HepG2 (cell line): ENCODE measurements around the gene RAD1. TPM values are rescaled to one million over a fixed set of nuclear protein-coding genes. Genes with fewer than 3 reads are reported as not detected.

Source experiments
- ATAC-seq: fragments of 200-7000 bp; cut with Tn5 transposase; 3 replicates; pipeline ENCODE4 v1.9.1; 2020; ENCODE audit warnings: mild to moderate bottlenecking, moderate library complexity
- BruUV-seq: library from RNA; stranded (reverse); fragments of 400-500 nt; replicated peaks from 2 replicates; lab custom pipeline; 2021; lab: Mats Ljungman, UMichigan
- CTCF ChIA-PET: fragments of 300-600 bp; formaldehyde crosslinking; extraction: SDS; loops from one replicate; lab custom pipeline; 2021; ENCODE audit warnings: low total read pairs, inconsistent platforms, low intra/inter-chr PET ratio; lab: Yijun Ruan, JAX
- POLR2A ChIA-PET: fragments of 350-600 bp; sonication (Branson Sonifier 250); formaldehyde crosslinking; loops from one replicate; lab custom pipeline; 2020; ENCODE audit warnings: antibody characterized with exemption, inconsistent platforms; lab: Yijun Ruan, JAX
- DNase-seq: peaks from one replicate; pipeline ENCODE4 v3.0.0-alpha.2; 2015; ENCODE audit warnings: low spot score
- FAIRE-seq: peaks from 3 replicates; lab custom pipeline; 2011; peaks lifted over from hg19 to GRCh38; lab: Jason Lieb, UNC
- H2AFZ ChIP-seq: one replicate; pipeline ENCODE4 v1.6.1; 2011; ENCODE audit warnings: low read length, inconsistent platforms
- H3K27ac ChIP-seq: fragments of 300-600 bp; 3 replicates; pipeline ENCODE4 v1.8.0; 2011; ENCODE audit warnings: mixed run types, mild to moderate bottlenecking, mixed read lengths, low read length, inconsistent platforms; ENCODE audit not compliant: insufficient read depth; ENCODE audit errors: extremely low read length
- H3K27me3 ChIP-seq, 2 experiments: fragments of 200-600 bp in 1 of 2; 2 replicates in 1 of 2; 3 replicates in 1 of 2; pipeline versions ENCODE4 v1.6.0 to v1.8.0; 2011; ENCODE audit warnings: low read length in 2 of 2, mild to moderate bottlenecking in 2 of 2, moderate library complexity in 2 of 2, inconsistent platforms in 1 of 2; ENCODE audit not compliant: insufficient read depth in 2 of 2, control insufficient read depth in 1 of 2
- H3K36me3 ChIP-seq, 2 experiments: fragments of 200-600 bp in 1 of 2; replicated peaks in 1 of 2; 2 replicates in 1 of 2; 3 replicates in 1 of 2; pipeline versions ENCODE4 v1.5.1 to v1.8.0; 2011; ENCODE audit warnings: low read length in 2 of 2, inconsistent platforms in 1 of 2; ENCODE audit not compliant: insufficient read depth in 2 of 2, control insufficient read depth in 1 of 2
- H3K4me1 ChIP-seq: 2 replicates; pipeline ENCODE4 v1.5.1; 2012; ENCODE audit warnings: low read length, inconsistent platforms; ENCODE audit not compliant: insufficient read depth
- H3K4me2 ChIP-seq: 2 replicates; pipeline ENCODE4 v1.6.0; 2011; ENCODE audit warnings: low read depth, low read length, inconsistent platforms
- H3K4me3 ChIP-seq, 3 experiments: fragments of 200-600 bp in 1 of 3; sonication (generic), shearing (Covaris generic) in 1 of 3; replicated peaks in 1 of 3; 2 replicates each; pipeline ENCODE4 v1.5.1; 2011 to 2016; ENCODE audit warnings: low read length in 3 of 3, inconsistent platforms in 2 of 3, low read depth in 2 of 3, mild to moderate bottlenecking in 2 of 3, control low read depth in 1 of 3, mixed read lengths in 1 of 3; ENCODE audit not compliant: insufficient read depth in 1 of 3
- H3K79me2 ChIP-seq: one replicate; pipeline ENCODE4 v1.6.1; 2011; ENCODE audit warnings: low read length, inconsistent platforms; ENCODE audit not compliant: insufficient read depth
- H3K9ac ChIP-seq: 2 replicates; pipeline ENCODE4 v1.6.0; 2011; ENCODE audit warnings: mild to moderate bottlenecking, low read depth, low read length, inconsistent platforms; ENCODE audit not compliant: insufficient read depth
- H3K9me3 ChIP-seq: 2 replicates; pipeline ENCODE4 v1.5.1; 2012; ENCODE audit warnings: mild to moderate bottlenecking, low read length
- H4K20me1 ChIP-seq: 2 replicates; pipeline ENCODE4 v1.6.0; 2011; ENCODE audit warnings: inconsistent platforms, mild to moderate bottlenecking, low read length, moderate library complexity; ENCODE audit not compliant: insufficient read depth
- ATF1 ChIP-seq: IDR thresholded peaks from 2 replicates; pipeline ENCODE4 v1.6.1; 2016; ENCODE audit warnings: mild to moderate bottlenecking, control low read depth
- DMAP1 ChIP-seq: IDR thresholded peaks from 2 replicates; pipeline ENCODE4 v1.6.1; 2016
- FLYWCH1 ChIP-seq: sonication (generic); formaldehyde crosslinking; IDR thresholded peaks from 2 replicates; pipeline ENCODE4 v1.8.1; 2023; ENCODE audit warnings: mild to moderate bottlenecking, missing genetic modification reagents
- HES4 ChIP-seq: sonication (generic); formaldehyde crosslinking; IDR thresholded peaks from 2 replicates; pipeline ENCODE4 v1.9.0; 2021; ENCODE audit warnings: mild to moderate bottlenecking, missing genetic modification reagents, borderline replicate concordance
- HMGA1 ChIP-seq: sonication (generic); formaldehyde crosslinking; conservative IDR thresholded peaks from 2 replicates; pipeline ENCODE4 v1.4.0; 2020; ENCODE audit warnings: missing genetic modification reagents
- MAFF ChIP-seq: IDR thresholded peaks from 2 replicates; pipeline ENCODE4 v1.6.1; 2011; ENCODE audit warnings: low read depth, low read length, improper control_type of control experiment
- MAFK ChIP-seq, 2 experiments: IDR thresholded peaks in 1 of 2; conservative IDR thresholded peaks in 1 of 2; 2 replicates each; pipeline ENCODE4 v1.6.1; 2011; ENCODE audit warnings: improper control_type of control experiment in 2 of 2, low read length in 2 of 2
- MED1 ChIP-seq: sonication (generic); formaldehyde crosslinking; IDR thresholded peaks from 2 replicates; pipeline ENCODE4 v1.4.0; 2020; ENCODE audit warnings: missing genetic modification reagents
- MED8 ChIP-seq: sonication (generic); formaldehyde crosslinking; IDR thresholded peaks from 2 replicates; pipeline ENCODE4 v1.8.1; 2023; ENCODE audit warnings: mild to moderate bottlenecking, missing genetic modification reagents; ENCODE audit not compliant: insufficient replicate concordance
- NFYC ChIP-seq: IDR thresholded peaks from 2 replicates; pipeline ENCODE4 v1.6.1; 2016; ENCODE audit warnings: missing genetic modification reagents, missing compliant biosample characterization
- NR2C2 ChIP-seq: sonication (generic); formaldehyde crosslinking; IDR thresholded peaks from 2 replicates; pipeline ENCODE4 v1.4.0; 2020; ENCODE audit warnings: missing genetic modification reagents, mild to moderate bottlenecking, moderate library complexity, borderline replicate concordance
- POLR2AphosphoS2 ChIP-seq: IDR thresholded peaks from 2 replicates; pipeline ENCODE4 v1.6.1; 2011; ENCODE audit warnings: low read depth, low read length, improper control_type of control experiment
- RAD21 ChIP-seq: fragments of 450-650 bp; formaldehyde crosslinking; IDR thresholded peaks from 2 replicates; pipeline ENCODE4 v1.5.0; 2020; ENCODE audit warnings: mild to moderate bottlenecking
- WGBS: methylation state at CpG from one replicate; pipeline ENCODE4 v1.1.6; 2017; ENCODE audit warnings: low lambda C conversion rate; 5-methylcytosine and 5-hydroxymethylcytosine counted together
- in situ Hi-C: cut with HindIII; loops from 2 replicates; pipeline ENCODE4 v1.10.0; 2017; ENCODE audit warnings: low pct_unique_long_range_greater_than_20kb; ENCODE audit not compliant: extremely low pct_ligation_motif_present
- intact Hi-C: fragments of 100-400 bp; cut with micrococcal nuclease; formaldehyde crosslinking; loops from one replicate; pipeline ENCODE4 v1.10.0; 2022; ENCODE audit not compliant: unreplicated experiment
- polyA plus RNA-seq, 8 experiments: library from polyadenylated mRNA; depleted of rRNA in 3 of 8; stranded (reverse) in 7 of 8; unstranded in 1 of 8; fragments of >200 nt; fragmentation: Illumina TruSeq in 4 of 8; extraction: Trizol in 4 of 8; gene quantifications; 2 replicates each; pipeline versions ENCODE4 v1.2.1 to v1.2.3, GENCODE V29; 2011 to 2016; ENCODE audit warnings: low read depth in 4 of 8, missing spikeins in 1 of 8, mixed read lengths in 1 of 8; ENCODE audit not compliant: insufficient read depth in 1 of 8
- total RNA-seq, 5 experiments: library from RNA; depleted of rRNA; stranded (reverse); fragments of >200 nt; fragmentation: Illumina TruSeq; extraction: Trizol; gene quantifications; 2 replicates each; pipeline ENCODE4 v1.2.3, GENCODE V29; 2016; ENCODE audit warnings: low read depth in 1 of 5
- TF ChIP-seq, protein P1 (sequence below): sonication (generic); formaldehyde crosslinking; IDR thresholded peaks from 2 replicates; pipeline ENCODE4 v1.5.1; 2020; ENCODE audit warnings: missing genetic modification reagents, mild to moderate bottlenecking, borderline replicate concordance
- TF ChIP-seq, protein P2 (sequence below): sonication (generic); formaldehyde crosslinking; IDR thresholded peaks from 2 replicates; pipeline ENCODE4 v1.5.1; 2020; ENCODE audit warnings: missing genetic modification reagents, mild to moderate bottlenecking, borderline replicate concordance
- TF ChIP-seq, protein P3 (sequence below): sonication (generic); formaldehyde crosslinking; IDR thresholded peaks from 2 replicates; pipeline ENCODE4 v1.4.0; 2020; ENCODE audit warnings: missing genetic modification reagents
- TF ChIP-seq, protein P4 (sequence below): sonication (generic); formaldehyde crosslinking; IDR thresholded peaks from 2 replicates; pipeline ENCODE4 v1.8.1; 2023; ENCODE audit warnings: mild to moderate bottlenecking, missing genetic modification reagents

Gene RAD1
- total and polyA plus RNA-seq, 2 of the 13 experiments (the other 11 are each of a cell fraction or from before 2014, with no cell fraction given): 14.7 to 39.1 TPM

DNA sequence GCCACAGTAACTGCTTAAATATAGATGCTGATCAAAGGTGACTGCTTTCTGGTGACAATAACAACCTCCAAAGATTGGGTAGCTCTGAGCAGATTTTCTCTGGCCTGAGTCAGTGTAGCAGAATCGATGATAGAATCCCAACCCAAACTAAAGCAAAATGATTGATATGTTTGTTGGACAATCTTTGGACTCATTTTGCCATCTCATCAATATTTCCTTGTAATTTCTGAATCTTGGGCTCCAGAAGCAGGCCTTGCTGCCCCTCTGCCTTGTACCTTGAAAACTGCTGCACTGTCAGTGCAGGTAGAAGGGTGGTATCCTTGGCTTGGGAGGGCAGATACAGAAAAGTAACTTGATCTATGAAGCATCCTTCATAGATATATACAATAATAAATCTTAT, 57.4 kb downstream of the RAD1 start:
- Histone ChIP-seq H4K20me1 (no peaks in the 10 kb centered on the region), H3K79me2 (no peaks in the 10 kb centered on the region), H3K27ac (no peak overlapping the region), H2AFZ (no peak overlapping the region), H3K27me3 (no peaks in the 10 kb centered on the region), H3K4me1 (peaks cover 10% of the 10 kb centered on the region), H3K36me3 (no peaks in the 10 kb centered on the region), H3K9me3 (no peaks in the 10 kb centered on the region), H3K4me2 (no peak overlapping the region), H3K4me3 (no peak overlapping the region), H3K9ac (no peak overlapping the region)
- TF ChIP-seq MED8 (CRISPR knock-in tag) (no peak), FLYWCH1 (no peak), MAFK (conservative IDR thresholded peaks at IDR 0.05 in 1 of 2, IDR thresholded peaks at IDR 0.05 in 1 of 2; ENCODE audit: low read length in 2 of 2) (peak; percentile 74 to 77), RAD21 (CRISPR knock-in tag) (no peak), MAFF (peak; percentile 73), HES4 (CRISPR knock-in tag) (no peak), NR2C2 (no peak)
- intact Hi-C loops (no loop called here), in situ Hi-C loops (no loop called here)
- WGBS: 50% methylated on average over 1 of the region's 1 CpG
- FAIRE-seq: no peak
- ATAC-seq: no peak
- no peak for DNase-seq
- BruUV-seq: no TSS peak
- CTCF ChIA-PET: no interaction called here
- POLR2A ChIA-PET: no interaction called here

DNA sequence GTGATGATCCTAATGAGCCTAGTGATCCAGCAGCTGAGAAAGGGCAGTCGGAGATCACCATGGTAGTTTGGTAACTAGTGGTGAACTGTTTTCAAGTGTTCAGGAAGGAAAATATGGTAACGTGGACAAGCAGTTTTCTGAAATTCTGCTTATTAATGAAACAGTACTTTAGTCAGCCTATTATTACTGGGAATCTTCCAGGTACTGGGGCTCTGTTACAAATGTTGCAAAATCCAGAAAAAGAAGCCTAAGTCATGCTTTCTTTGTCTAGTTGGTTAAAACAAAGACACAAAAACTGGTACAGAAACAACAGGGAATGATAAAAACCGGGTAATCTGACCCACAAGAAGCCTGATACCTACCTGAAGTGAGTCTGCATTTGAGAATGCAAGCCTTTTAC, 58.1 kb downstream of the RAD1 start:
- DNase-seq: no peak
- no peaks in the 10 kb centered on the region for H3K27me3 ChIP-seq
- no peak for ATAC-seq
- no TSS peak for BruUV-seq
- WGBS: 73% methylated on average over 3 of the region's 3 CpGs
- no peaks in the 10 kb centered on the region for H4K20me1 ChIP-seq
- H3K36me3 ChIP-seq: no peaks in the 10 kb centered on the region
- intact Hi-C loops (no loop called here), in situ Hi-C loops (no loop called here)
- no peak overlapping the region for H2AFZ ChIP-seq
- H3K9me3 ChIP-seq: no peaks in the 10 kb centered on the region
- no peak for FAIRE-seq
- H3K4me2 ChIP-seq: no peak overlapping the region
- ChIA-PET CTCF (no interaction called here), POLR2A (no interaction called here)
- H3K4me1 ChIP-seq: peaks cover 10% of the 10 kb centered on the region
- no peak overlapping the region for H3K4me3 ChIP-seq
- H3K27ac ChIP-seq: no peak overlapping the region
- no peaks in the 10 kb centered on the region for H3K79me2 ChIP-seq
- no peak for TF ChIP-seq NFYC (CRISPR knock-in tag)
- TF ChIP-seq DMAP1 (CRISPR knock-in tag): no peak
- no peak for TF ChIP-seq POLR2AphosphoS2
- TF ChIP-seq, protein P1, sequence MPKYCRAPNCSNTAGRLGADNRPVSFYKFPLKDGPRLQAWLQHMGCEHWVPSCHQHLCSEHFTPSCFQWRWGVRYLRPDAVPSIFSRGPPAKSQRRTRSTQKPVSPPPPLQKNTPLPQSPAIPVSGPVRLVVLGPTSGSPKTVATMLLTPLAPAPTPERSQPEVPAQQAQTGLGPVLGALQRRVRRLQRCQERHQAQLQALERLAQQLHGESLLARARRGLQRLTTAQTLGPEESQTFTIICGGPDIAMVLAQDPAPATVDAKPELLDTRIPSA (CRISPR knock-in tag): no peak
- no peak for TF ChIP-seq MED1 (CRISPR knock-in tag)
- TF ChIP-seq, protein P2, sequence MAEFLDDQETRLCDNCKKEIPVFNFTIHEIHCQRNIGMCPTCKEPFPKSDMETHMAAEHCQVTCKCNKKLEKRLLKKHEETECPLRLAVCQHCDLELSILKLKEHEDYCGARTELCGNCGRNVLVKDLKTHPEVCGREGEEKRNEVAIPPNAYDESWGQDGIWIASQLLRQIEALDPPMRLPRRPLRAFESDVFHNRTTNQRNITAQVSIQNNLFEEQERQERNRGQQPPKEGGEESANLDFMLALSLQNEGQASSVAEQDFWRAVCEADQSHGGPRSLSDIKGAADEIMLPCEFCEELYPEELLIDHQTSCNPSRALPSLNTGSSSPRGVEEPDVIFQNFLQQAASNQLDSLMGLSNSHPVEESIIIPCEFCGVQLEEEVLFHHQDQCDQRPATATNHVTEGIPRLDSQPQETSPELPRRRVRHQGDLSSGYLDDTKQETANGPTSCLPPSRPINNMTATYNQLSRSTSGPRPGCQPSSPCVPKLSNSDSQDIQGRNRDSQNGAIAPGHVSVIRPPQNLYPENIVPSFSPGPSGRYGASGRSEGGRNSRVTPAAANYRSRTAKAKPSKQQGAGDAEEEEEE (CRISPR knock-in tag): no peak
- TF ChIP-seq, protein P3, sequence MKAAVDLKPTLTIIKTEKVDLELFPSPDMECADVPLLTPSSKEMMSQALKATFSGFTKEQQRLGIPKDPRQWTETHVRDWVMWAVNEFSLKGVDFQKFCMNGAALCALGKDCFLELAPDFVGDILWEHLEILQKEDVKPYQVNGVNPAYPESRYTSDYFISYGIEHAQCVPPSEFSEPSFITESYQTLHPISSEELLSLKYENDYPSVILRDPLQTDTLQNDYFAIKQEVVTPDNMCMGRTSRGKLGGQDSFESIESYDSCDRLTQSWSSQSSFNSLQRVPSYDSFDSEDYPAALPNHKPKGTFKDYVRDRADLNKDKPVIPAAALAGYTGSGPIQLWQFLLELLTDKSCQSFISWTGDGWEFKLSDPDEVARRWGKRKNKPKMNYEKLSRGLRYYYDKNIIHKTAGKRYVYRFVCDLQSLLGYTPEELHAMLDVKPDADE (CRISPR knock-in tag): no peak
- no peak for TF ChIP-seq ATF1 (CRISPR knock-in tag)
- TF ChIP-seq, protein P4, sequence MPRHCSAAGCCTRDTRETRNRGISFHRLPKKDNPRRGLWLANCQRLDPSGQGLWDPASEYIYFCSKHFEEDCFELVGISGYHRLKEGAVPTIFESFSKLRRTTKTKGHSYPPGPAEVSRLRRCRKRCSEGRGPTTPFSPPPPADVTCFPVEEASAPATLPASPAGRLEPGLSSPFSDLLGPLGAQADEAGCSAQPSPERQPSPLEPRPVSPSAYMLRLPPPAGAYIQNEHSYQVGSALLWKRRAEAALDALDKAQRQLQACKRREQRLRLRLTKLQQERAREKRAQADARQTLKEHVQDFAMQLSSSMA (CRISPR knock-in tag): no peak
- TF ChIP-seq HMGA1 (CRISPR knock-in tag): no peak
- no peak overlapping the region for H3K9ac ChIP-seq
